Ovary (tissue), 9 donors: ENCODE data around the gene OSBPL2. TPM values are rescaled to one million over a fixed set of nuclear protein-coding genes. Genes with fewer than 3 reads are reported as not detected.
A peak's percentile ranks its signal among the peaks of the same experiment; 100 is the strongest.

ENCODE experiments used
- DNase-seq, 5 donors: peaks; one replicate each; pipeline ENCODE4 v3.0.0-alpha.2; 2019 to 2020
- H3K27ac ChIP-seq, 2 donors: fragments of 200-600 bp; one replicate each; pipeline versions ENCODE4 v1.5.1 to v1.8.0; 2019 to 2022
- H3K27me3 ChIP-seq: fragments of 200-600 bp; one replicate; pipeline ENCODE4 v1.8.0; 2022
- H3K36me3 ChIP-seq: fragments of 200-600 bp; sonication (generic); one replicate; pipeline ENCODE4 v1.5.1; 2019
- H3K4me1 ChIP-seq: one replicate; pipeline ENCODE4 v1.8.1; 2013; ENCODE audit warnings: mild to moderate bottlenecking, moderate library complexity; ENCODE audit not compliant: insufficient read depth
- H3K4me3 ChIP-seq: fragments of 200-600 bp; sonication (generic); one replicate; pipeline ENCODE4 v1.5.1; 2017
- H3K9me3 ChIP-seq, 2 donors: fragments of 200-600 bp in 1 of 2; sonication (generic) in 1 of 2; one replicate each; pipeline versions ENCODE4 v1.5.1 to v1.8.1; 2013 to 2019; ENCODE audit warnings: mild to moderate bottlenecking in 1 of 2, moderate library complexity in 1 of 2
- EP300 ChIP-seq: sonication (generic); formaldehyde crosslinking; IDR thresholded peaks from one replicate; pipeline ENCODE4 v1.6.1; 2017; ENCODE audit warnings: antibody characterized with exemption
- POLR2A ChIP-seq: fragments of 450-650 bp; IDR thresholded peaks from one replicate; pipeline ENCODE4 v1.6.1; 2017; ENCODE audit warnings: antibody characterized with exemption, mild to moderate bottlenecking, moderate library complexity
- WGBS, 3 donors: extraction: QIAGEN DNeasy Blood & Tissue Kit in 1 of 3; methylation state at CpG; one replicate each; pipeline versions ENCODE4 v1.1.5 to v1.1.7; 2013 to 2017; 5-methylcytosine and 5-hydroxymethylcytosine counted together
- intact Hi-C, 4 donors: fragments of 100-400 bp; cut with DNase I; formaldehyde crosslinking; loops; one replicate each; pipeline versions ENCODE4 v1.11.0 to v1.15.1; 2022 to 2023
- polyA plus RNA-seq, 2 donors: library from polyadenylated mRNA; stranded (reverse); fragments of 200-250 nt in 1 of 2; fragments of 350-450 nt in 1 of 2; fragmentation: Illumina TruSeq in 1 of 2; extraction: RNeasy Lipid Tissue Mini Kit (QIAGEN cat#74804) in 1 of 2; gene quantifications; one replicate each; pipeline ENCODE4 v1.2.3, GENCODE V29; 2013 to 2014
- total RNA-seq, 7 donors: library from RNA; depleted of rRNA in 2 of 7; stranded (reverse); fragments of >200 nt in 2 of 7; fragmentation: NEBNext Ultra II Directional in 3 of 7; extraction: Animal tissue kit (Norgen Biotek cat#: 25700) in 3 of 7; gene quantifications; one replicate each; pipeline versions ENCODE4 v1.1.0 to v1.2.4, GENCODE V29; 2016 to 2023
- TF ChIP-seq, protein P1 (sequence below), 3 donors: fragments of 450-650 bp in 2 of 3; fragments of 200-600 bp in 1 of 3; IDR thresholded peaks; one replicate each; pipeline versions ENCODE4 v1.5.1 to v1.8.0; 2016 to 2022; ENCODE audit warnings: antibody characterized with exemption in 3 of 3, mild to moderate bottlenecking in 1 of 3
- donor health status: DM: no; HTN: no; CAD: no; lungs with moderate emphysema.
- donor health status: DM: no; HTN: no; CAD: no.
- donor health status: Bipolar disorder and iron deficiency.
- donor health status: DM: yes; HTN: yes; CAD: no.
- donor health status: DM: no; HTN: no; CAD: no.
- donor health status: DM: yes; HTN: yes; CAD: no.

OSBPL2 gene
- total and polyA plus RNA-seq, 9 donors = 14.2 to 42.2 (median 34.4) TPM

DNA sequence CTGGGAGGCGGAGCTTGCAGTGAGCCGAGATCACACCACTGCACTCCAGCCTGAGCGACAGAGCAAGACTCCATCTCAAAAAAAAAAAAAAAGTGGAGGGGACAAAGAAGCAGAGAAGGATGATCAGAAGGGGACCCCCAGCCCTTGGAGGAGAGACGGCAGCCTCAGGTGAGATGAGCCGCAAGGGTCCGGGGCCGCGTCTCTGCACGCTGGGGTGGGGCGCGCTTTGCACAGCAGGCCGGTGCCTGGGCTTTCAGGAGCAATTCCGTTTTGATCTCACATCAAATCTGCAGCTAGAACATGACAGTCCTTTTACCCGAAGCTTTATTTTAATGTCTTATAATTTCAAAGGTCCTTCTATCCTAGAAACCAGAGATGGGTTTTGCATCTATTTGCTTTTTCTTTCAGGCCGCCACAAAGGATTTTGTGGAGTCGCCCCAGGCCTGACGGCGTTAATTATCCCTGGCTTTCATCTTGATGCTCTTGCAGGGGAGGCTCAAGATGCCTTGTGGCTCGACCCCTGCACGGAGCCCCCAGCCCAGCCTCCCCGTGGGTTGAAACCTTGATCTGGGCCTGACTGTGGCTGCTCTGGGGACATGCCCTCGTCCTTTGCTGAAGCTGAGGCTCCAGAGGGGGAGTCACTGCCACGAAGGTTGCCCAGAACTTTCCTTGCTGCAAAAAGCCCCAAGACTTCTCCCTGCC lies 35.5 kb upstream of the OSBPL2 start:
- H3K36me3 ChIP-seq = no peaks in the 10 kb centered on the region
- H3K27me3 ChIP-seq = no peaks in the 10 kb centered on the region
- H3K27ac ChIP-seq = no peak overlapping the region
- DNase-seq = peak in 1 of 5 donors; percentile 18
- whole genome bisulfite sequencing, 3 donors = 81 to 84% (median 82%) methylated on average over 23 of the region's 23 CpGs
- TF ChIP-seq EP300 (no peak), POLR2A (no peak)
- TF ChIP-seq, protein P1, sequence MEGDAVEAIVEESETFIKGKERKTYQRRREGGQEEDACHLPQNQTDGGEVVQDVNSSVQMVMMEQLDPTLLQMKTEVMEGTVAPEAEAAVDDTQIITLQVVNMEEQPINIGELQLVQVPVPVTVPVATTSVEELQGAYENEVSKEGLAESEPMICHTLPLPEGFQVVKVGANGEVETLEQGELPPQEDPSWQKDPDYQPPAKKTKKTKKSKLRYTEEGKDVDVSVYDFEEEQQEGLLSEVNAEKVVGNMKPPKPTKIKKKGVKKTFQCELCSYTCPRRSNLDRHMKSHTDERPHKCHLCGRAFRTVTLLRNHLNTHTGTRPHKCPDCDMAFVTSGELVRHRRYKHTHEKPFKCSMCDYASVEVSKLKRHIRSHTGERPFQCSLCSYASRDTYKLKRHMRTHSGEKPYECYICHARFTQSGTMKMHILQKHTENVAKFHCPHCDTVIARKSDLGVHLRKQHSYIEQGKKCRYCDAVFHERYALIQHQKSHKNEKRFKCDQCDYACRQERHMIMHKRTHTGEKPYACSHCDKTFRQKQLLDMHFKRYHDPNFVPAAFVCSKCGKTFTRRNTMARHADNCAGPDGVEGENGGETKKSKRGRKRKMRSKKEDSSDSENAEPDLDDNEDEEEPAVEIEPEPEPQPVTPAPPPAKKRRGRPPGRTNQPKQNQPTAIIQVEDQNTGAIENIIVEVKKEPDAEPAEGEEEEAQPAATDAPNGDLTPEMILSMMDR (IDR thresholded peaks at IDR 0.05) = no peak
- H3K4me1 ChIP-seq = no peaks in the 10 kb centered on the region
- no peak overlapping the region for H3K4me3 ChIP-seq
- intact Hi-C loops = no loop called here
- no peaks in the 10 kb centered on the region for H3K9me3 ChIP-seq

DNA sequence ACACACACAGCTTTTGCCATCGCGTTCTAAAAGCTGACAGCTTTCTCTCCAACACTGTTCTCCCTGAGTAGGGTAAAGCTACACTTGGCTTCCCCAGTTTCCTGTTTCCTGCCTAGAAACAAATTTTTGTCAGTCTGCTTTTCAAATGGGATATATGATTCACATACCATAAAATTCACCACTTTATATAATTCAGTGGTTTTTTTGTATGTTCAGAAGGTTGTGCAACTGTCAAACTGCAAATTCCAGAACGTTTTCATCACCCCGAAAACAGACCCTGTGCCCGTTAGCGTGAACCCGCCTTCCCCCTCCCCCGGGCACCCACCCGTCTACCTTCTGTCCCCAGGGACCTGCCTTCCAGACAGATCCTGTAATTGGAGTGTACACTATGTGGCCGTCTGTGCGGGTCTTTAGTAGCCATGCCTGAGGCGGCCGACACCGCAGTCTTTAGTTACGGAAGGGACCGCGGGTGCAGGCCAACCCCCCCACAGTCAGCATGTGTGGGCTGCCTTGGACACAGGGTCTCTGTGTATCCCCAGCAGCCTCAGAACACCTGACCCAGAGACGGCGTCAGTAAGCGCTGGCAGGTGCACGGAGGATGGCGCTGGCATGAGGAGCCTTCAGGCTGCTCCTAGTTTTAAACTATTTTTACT lies 34.8 kb upstream of the OSBPL2 start:
- H3K36me3 ChIP-seq = no peaks in the 10 kb centered on the region
- no peaks in the 10 kb centered on the region for H3K4me1 ChIP-seq
- intact Hi-C loops = no loop called here
- H3K27ac ChIP-seq = no peak overlapping the region
- DNase-seq = peak in 1 of 5 donors; percentile 22
- no peak overlapping the region for H3K4me3 ChIP-seq
- TF ChIP-seq EP300 (no peak), POLR2A (no peak)
- TF ChIP-seq, protein P1 (IDR thresholded peaks at IDR 0.05) = no peak
- WGBS, 3 donors = 80 to 88% (median 85%) methylated on average over 22 of the region's 22 CpGs
- no peaks in the 10 kb centered on the region for H3K9me3 ChIP-seq
- H3K27me3 ChIP-seq = no peaks in the 10 kb centered on the region

DNA sequence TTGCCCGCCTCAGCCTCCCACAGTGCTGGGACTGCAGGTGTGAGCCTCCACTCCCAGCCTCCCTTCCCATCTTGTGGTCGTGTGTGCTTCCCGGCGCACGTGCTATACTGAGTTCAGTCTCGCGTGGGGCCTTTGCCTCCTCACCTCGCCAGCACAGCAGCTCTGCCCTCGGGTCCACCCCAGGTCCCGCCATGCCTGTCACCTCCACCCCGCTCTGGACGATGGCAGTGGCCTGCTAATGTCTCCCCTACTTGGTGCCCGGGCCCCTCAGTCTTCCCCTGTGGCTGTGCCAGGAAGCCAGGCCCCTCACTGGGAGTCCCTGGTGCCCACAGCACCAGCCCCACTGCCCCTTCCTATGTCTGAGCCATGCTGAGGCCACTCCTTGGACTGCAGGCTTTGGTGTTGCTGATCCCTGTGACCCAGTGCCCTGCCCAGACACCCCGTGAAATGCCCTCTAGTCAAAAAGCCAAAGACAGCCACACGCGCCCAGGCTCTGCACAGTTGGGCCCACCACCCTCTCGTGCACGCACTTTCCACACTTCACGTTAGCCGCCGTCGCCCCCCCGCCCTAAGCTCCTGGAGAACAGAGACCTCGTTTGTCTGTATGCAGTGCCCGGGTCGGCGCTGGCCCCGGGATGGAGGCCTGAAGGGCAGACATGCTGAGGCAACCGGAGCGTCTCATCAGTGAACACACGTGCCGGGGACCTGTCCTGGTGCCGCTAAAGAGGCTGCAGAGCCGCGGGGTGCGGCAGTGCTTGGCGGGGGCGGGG lies 32.5 kb upstream of the OSBPL2 start:
- no peak for DNase-seq
- Histone ChIP-seq H3K4me3 (no peak overlapping the region), H3K9me3 (no peaks in the 10 kb centered on the region), H3K27me3 (no peaks in the 10 kb centered on the region), H3K4me1 (no peaks in the 10 kb centered on the region), H3K27ac (no peak overlapping the region), H3K36me3 (no peaks in the 10 kb centered on the region)
- intact Hi-C loops = no loop called here
- TF ChIP-seq, protein P1 (IDR thresholded peaks at IDR 0.05) = no peak
- no peak for TF ChIP-seq POLR2A
- WGBS, 3 donors = 90 to 93% (median 91%) methylated on average over 38 of the region's 38 CpGs

DNA sequence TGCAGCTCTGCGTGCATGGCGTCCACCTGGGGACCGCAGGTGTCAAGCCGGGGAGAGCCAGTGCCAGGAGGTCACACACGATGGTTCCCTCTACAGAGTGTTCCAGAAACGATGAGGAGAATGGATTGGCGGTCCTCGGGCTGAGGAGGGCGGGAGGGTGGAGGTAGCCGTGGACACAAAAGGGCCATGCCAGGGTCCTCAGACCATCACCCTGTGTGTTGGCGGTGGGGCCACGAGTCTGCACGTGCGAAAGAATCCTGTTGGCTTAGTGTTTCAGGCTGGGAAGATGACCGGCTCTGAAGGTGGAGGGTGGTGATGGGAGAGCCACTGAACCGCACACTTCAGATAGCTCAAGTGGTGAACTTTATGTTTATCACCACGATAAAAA lies 31.9 kb upstream of the OSBPL2 start:
- WGBS, 3 donors = 76 to 87% (median 85%) methylated on average over 17 of the region's 17 CpGs
- H3K4me1 ChIP-seq = no peaks in the 10 kb centered on the region

More for the DNA sequence above, 31.9 kb upstream of the OSBPL2 start:
- intact Hi-C loops = no loop called here
- H3K4me3 ChIP-seq = no peak overlapping the region
- H3K27ac ChIP-seq = no peak overlapping the region
- no peaks in the 10 kb centered on the region for H3K9me3 ChIP-seq
- no peaks in the 10 kb centered on the region for H3K27me3 ChIP-seq
- H3K36me3 ChIP-seq = no peaks in the 10 kb centered on the region
- TF ChIP-seq EP300 (no peak), POLR2A (no peak)
- TF ChIP-seq, protein P1 (IDR thresholded peaks at IDR 0.05) = no peak
- DNase-seq = no peak
